Sigmoid colon (tissue), 7 donors: ENCODE measurements around the gene TRMT2A. TPM values are rescaled to one million over a fixed set of nuclear protein-coding genes. Genes with fewer than 3 reads are reported as not detected.

Experiments
- DNase-seq: peaks from one replicate; pipeline ENCODE4 v3.0.0-alpha.2; 2019
- H3K27ac ChIP-seq, 4 donors: fragments of 200-600 bp; sonication (generic); one replicate each; pipeline ENCODE4 v1.5.1; 2016 to 2019; ENCODE audit warnings: mild to moderate bottlenecking in 1 of 4
- H3K27me3 ChIP-seq, 3 donors: fragments of 200-600 bp; sonication (generic); one replicate each; pipeline ENCODE4 v1.5.1; 2019; ENCODE audit warnings: mild to moderate bottlenecking in 1 of 3
- H3K36me3 ChIP-seq, 4 donors: fragments of 200-600 bp; sonication (generic); one replicate each; pipeline ENCODE4 v1.5.1; 2016 to 2019
- H3K4me1 ChIP-seq, 4 donors: fragments of 200-600 bp; sonication (generic); one replicate each; pipeline ENCODE4 v1.5.1; 2017 to 2019
- H3K4me3 ChIP-seq, 4 donors: fragments of 200-600 bp; sonication (generic); one replicate each; pipeline ENCODE4 v1.5.1; 2017 to 2019; ENCODE audit warnings: mild to moderate bottlenecking in 2 of 4, moderate library complexity in 1 of 4
- H3K9me3 ChIP-seq, 4 donors: fragments of 200-600 bp in 3 of 4; sonication (generic) in 3 of 4; one replicate each; pipeline versions ENCODE4 v1.5.1 to v1.6.1; 2013 to 2019
- EP300 ChIP-seq, 4 donors: sonication (generic); formaldehyde crosslinking; IDR thresholded peaks; one replicate each; pipeline ENCODE4 v1.6.1; 2017; ENCODE audit warnings: antibody characterized with exemption in 4 of 4
- POLR2A ChIP-seq, 2 donors: fragments of 450-650 bp; IDR thresholded peaks; one replicate each; pipeline ENCODE4 v1.6.1; 2016; ENCODE audit warnings: antibody characterized with exemption in 2 of 2, mild to moderate bottlenecking in 2 of 2, moderate library complexity in 2 of 2
- POLR2AphosphoS5 ChIP-seq, 4 donors: sonication (generic); formaldehyde crosslinking; IDR thresholded peaks; one replicate each; pipeline ENCODE4 v1.6.1; 2017; ENCODE audit warnings: antibody characterized with exemption in 4 of 4
- WGBS, 2 donors: extraction: QIAGEN DNeasy Blood & Tissue Kit; methylation state at CpG; one replicate each; pipeline ENCODE4 v1.1.7; 2013; 5-methylcytosine and 5-hydroxymethylcytosine counted together
- intact Hi-C: fragments of 100-400 bp; cut with DNase I; formaldehyde crosslinking; loops from one replicate; pipeline ENCODE4 v1.15.1; 2023
- polyA plus RNA-seq, 3 donors: library from polyadenylated mRNA; stranded (reverse); fragments of 200-250 nt; gene quantifications; one replicate each; pipeline ENCODE4 v1.2.3, GENCODE V29; 2013
- total RNA-seq, 4 donors: library from RNA; depleted of rRNA; stranded (reverse); fragments of >200 nt; gene quantifications; one replicate each; pipeline ENCODE4 v1.1.0, GENCODE V29; 2016
- TF ChIP-seq, protein P1 (sequence below), 4 experiments: fragments of 450-650 bp in 3 of 4; fragments of 200-600 bp in 1 of 4; IDR thresholded peaks; one replicate each; pipeline ENCODE4 v1.5.1; 2016 to 2019; ENCODE audit warnings: antibody characterized with exemption in 4 of 4, mild to moderate bottlenecking in 3 of 4, moderate library complexity in 2 of 4
- donor health status: healthy with polysubstance abuse.
- donor health status: Bipolar disorder and iron deficiency.
- donor health status: healthy.

The TRMT2A gene
- total and polyA plus RNA-seq, 7 donors, result 8.6 to 55.1 (median 43.7) TPM

DNA sequence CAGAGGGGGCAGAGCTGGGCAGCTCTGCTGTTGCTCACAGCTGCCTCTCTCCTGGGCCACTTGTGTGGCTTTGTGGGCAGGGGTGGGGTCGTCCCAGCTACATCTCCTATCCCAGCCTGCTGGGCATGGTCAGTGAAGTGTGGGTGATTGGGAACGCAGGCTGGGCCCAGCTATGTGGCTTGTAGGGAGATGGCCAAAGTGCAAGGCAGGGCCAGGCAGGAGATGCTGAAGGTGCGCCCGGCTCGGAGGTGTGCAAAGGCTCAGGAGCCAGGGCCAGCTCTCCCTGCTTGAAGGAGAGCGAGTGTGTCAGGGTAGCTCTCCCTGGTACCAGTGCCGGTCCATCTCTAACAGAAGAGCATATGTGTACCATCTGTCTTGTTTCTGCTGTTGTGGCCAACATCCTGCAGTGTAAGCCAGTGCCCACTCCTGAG, 9.5 kb downstream of the TRMT2A start:
- Histone ChIP-seq H3K4me3 (no peak overlapping the region), H3K9me3 (no peaks in the 10 kb centered on the region), H3K4me1 (no peaks in the 10 kb centered on the region), H3K36me3 (peaks cover 42 to 90% (median 50%) of the 10 kb centered on the region in 4 donors), H3K27ac (no peak overlapping the region), H3K27me3 (no peaks in the 10 kb centered on the region)
- no peak for DNase-seq
- 93 to 95% methylated on average over 7 of the region's 7 CpGs for WGBS, 2 donors
- no peak for TF ChIP-seq POLR2A (IDR thresholded peaks at IDR 0.05)
- no peak for TF ChIP-seq EP300 (IDR thresholded peaks at IDR 0.05)
- TF ChIP-seq POLR2AphosphoS5 (IDR thresholded peaks at IDR 0.05), result no peak
- TF ChIP-seq, protein P1, sequence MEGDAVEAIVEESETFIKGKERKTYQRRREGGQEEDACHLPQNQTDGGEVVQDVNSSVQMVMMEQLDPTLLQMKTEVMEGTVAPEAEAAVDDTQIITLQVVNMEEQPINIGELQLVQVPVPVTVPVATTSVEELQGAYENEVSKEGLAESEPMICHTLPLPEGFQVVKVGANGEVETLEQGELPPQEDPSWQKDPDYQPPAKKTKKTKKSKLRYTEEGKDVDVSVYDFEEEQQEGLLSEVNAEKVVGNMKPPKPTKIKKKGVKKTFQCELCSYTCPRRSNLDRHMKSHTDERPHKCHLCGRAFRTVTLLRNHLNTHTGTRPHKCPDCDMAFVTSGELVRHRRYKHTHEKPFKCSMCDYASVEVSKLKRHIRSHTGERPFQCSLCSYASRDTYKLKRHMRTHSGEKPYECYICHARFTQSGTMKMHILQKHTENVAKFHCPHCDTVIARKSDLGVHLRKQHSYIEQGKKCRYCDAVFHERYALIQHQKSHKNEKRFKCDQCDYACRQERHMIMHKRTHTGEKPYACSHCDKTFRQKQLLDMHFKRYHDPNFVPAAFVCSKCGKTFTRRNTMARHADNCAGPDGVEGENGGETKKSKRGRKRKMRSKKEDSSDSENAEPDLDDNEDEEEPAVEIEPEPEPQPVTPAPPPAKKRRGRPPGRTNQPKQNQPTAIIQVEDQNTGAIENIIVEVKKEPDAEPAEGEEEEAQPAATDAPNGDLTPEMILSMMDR (IDR thresholded peaks at IDR 0.05), result no peak
- intact Hi-C loops, result no loop called here

DNA sequence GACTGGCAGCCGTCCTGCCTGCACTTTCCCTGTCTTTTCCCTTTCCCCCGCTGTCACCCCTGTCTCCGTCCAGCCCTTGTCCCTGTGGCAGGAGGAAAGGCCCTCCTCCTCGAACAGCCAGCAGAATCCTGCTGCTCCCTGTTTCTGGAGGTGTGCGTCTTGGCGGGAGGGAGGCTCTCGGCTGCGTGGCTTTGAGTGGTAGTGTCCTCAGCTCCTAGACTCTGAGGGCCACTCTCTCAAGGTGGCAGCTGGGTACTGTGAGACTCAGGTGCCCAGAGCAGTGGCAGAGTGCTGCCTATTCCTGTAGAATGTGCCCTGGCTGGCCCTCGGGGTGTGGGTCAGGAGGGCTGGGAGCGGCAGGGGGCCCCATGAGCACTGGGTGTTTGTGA, 10.2 kb downstream of the TRMT2A start:
- TF ChIP-seq POLR2A (IDR thresholded peaks at IDR 0.05) (no peak), POLR2AphosphoS5 (IDR thresholded peaks at IDR 0.05) (no peak)
- TF ChIP-seq, protein P1 (IDR thresholded peaks at IDR 0.05), result no peak
- 95 to 96% methylated on average over 10 of the region's 10 CpGs for WGBS, 2 donors
- Histone ChIP-seq H3K27me3 (no peaks in the 10 kb centered on the region), H3K4me3 (no peak overlapping the region), H3K27ac (no peak overlapping the region), H3K4me1 (no peaks in the 10 kb centered on the region), H3K36me3 (peaks cover 42 to 90% (median 52%) of the 10 kb centered on the region in 4 donors), H3K9me3 (no peaks in the 10 kb centered on the region)
- DNase-seq, result no peak
- intact Hi-C loops, result no loop called here

DNA sequence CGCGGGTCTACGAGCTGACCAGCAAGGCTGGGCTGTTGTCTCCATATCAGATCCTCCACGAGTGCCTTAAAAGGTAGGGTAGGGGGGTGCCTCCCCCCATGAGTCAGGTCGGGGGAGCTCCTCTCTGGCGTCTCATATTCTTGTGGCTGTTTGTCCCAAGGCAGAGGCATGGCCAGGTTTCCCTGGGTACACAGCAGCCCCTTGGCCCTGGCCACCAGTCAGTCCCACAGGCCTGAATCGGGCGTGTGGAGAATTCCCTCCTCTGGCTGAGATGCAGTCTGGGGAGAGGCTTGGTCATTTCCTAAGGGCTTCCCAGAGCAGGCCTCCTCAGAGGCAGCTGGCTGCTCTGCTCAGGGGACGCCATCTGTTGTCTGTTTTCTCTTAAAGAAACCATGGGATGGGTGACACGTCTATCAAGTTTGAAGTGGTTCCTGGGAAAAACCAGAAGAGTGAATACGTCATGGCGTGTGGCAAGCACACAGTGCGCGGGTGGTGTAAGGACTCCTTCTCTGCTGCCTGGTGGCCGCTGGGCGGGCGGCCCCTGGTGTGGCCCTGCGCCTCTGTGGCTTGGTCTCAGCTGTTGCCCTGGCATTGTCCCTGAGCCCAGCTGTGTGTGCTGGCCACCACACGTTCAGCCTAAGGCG, 10.7 kb downstream of the TRMT2A start:
- Histone ChIP-seq H3K9me3 (no peaks in the 10 kb centered on the region), H3K36me3 (peaks cover 42 to 90% (median 54%) of the 10 kb centered on the region in 4 donors), H3K27ac (no peak overlapping the region), H3K4me1 (no peaks in the 10 kb centered on the region), H3K4me3 (no peak overlapping the region), H3K27me3 (no peaks in the 10 kb centered on the region)
- TF ChIP-seq POLR2A (IDR thresholded peaks at IDR 0.05) (no peak), EP300 (IDR thresholded peaks at IDR 0.05) (no peak), POLR2AphosphoS5 (IDR thresholded peaks at IDR 0.05) (no peak)
- TF ChIP-seq, protein P1 (IDR thresholded peaks at IDR 0.05), result no peak
- WGBS, 2 donors, result 92 to 93% methylated on average over 20 of the region's 20 CpGs
- intact Hi-C loops, result no loop called here
- DNase-seq, result no peak

DNA sequence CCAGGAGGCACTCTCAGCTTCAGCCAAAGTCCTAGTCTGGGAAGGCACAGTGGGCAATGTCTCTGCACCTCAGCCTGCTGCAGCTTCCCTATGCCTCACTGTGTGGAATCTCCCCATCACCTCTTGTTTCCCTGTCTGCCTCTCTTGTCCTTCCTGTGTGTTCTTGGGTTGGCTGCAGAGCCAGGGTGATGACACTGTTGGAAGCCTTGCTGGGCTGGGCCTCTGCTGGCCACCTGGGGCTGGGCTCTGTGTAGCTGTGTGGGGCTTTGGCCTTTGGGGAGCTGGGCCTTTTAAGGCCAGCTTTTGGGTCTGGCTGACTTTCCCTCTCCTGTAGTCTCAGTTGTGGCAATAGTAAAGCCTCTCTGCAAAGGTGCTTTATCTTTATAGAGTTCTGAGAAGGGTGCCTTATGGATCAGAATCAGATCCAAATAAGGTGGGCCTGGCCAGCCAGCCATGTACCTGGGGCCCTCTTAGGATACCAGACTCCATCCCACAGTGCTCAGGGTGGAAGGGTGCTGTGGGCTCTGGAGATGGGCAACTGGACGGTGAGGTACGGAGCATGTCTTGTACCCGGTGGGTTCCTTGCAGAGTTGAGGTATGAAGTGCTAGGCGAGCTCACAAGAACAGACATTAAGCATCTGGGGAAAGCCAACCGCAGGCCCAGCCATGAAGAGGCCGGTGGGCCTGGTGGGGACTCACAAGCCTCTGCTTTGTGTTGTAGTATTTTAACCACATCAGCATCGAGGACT, 11.4 kb downstream of the TRMT2A start:
- Histone ChIP-seq H3K4me3 (no peak overlapping the region), H3K9me3 (no peaks in the 10 kb centered on the region), H3K27ac (no peak overlapping the region), H3K4me1 (no peaks in the 10 kb centered on the region), H3K36me3 (peaks cover 42 to 90% (median 58%) of the 10 kb centered on the region in 4 donors), H3K27me3 (no peaks in the 10 kb centered on the region)
- TF ChIP-seq, protein P1 (IDR thresholded peaks at IDR 0.05), result no peak
- intact Hi-C loops, result no loop called here
- DNase-seq, result no peak
- WGBS, 2 donors, result 96 to 97% methylated on average over 7 of the region's 7 CpGs
